ENCODE measurements around the gene ZBTB40.

Gene ZBTB40

GRCh38 chr1:22507587-22507986, 55.9 kb downstream of the ZBTB40 start:
- peak; percentile 38 for DNase-seq

DNA sequence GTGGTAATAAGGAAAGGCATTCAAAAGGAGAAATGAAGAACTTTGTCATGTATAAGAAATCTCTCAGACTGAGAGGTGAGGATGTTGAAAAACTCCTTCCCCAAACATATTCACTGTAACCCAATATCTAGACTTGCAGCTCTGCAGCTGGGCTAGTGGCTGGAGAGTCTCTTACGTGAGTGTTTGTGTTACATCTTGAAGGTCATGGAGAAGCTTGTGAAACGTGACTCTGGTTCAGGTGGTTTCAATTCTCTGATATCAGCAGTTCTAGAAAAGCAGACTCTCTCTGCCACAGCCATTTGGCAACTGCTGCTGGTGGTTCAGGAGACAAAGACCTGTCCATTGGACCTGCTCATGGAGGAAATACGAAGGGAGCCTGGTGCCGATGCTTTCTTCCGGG, 56.7 kb downstream of the ZBTB40 start:
- peak; percentile 68 for DNase-seq

GRCh38 chr1:22508991-22509390, 57.3 kb downstream of the ZBTB40 start:
- DNase-seq: no peak

DNA sequence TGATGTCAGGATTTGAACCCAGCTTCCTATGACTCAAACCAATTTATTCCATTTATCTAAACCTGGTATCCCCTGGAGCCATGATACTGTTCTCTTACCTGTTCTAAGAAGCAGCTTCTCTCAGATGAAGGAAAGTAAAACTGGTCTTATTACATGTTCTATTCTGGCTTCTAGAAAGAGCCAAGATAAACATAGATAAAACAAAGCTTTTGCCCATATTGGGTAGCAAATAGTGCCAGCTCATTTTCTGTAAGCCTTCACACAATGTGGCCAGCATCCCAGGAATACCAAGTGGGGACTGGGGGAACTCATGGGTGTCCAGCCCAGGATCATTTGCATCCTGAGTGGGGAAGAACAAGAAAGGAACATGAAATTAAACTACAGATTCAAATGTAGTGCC, 58.2 kb downstream of the ZBTB40 start:
- no peak for DNase-seq

GRCh38 chr1:22512873-22513272, 61.2 kb downstream of the ZBTB40 start:
- DNase-seq: no peak

GRCh38 chr1:22516906-22517571, 65.4 kb downstream of the ZBTB40 start:
- no peak for DNase-seq

- DNase-seq: no peak
Measured at GRCh38 chr1:22517956-22518355, 66.3 kb downstream of the ZBTB40 start.

DNA sequence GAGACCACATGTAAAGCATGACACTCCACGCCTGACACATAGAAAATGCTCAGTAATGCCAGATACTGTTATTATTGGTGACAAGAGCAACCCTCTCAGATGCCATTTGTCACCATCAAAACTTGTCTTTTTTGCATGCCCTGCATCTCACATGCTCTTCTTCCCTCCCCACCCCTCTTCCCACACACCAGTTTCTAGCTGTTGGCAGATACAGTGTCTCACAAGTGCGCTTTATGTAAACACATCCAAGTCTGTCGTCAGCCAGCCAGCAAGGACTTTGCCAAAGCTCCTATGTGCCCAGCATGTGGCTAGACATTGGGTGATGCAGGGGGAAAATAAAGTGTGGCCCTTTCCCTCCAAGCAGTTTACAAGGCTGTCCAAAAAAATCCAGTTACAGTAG, 66.7 kb downstream of the ZBTB40 start:
- DNase-seq: no peak

DNA sequence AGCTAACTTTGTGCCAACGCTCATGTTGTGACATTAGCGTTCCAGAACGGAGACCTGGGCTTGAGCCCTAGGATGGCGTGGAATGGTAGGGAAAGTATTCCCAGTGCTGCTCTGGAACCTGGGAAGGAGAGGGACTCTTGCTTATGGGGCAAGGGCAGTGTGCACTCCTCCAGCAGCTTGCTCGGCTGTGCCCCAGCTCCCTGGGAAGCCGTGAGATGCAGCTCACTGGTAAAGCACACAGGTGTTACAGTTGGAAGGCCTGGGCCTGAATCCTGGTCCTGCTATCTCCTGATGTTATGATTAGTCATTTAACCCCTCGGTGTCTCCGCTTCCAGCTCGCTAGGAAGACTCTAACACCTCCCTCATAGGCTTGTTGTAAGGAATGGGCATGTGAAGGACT, 69.2 kb downstream of the ZBTB40 start:
- DNase-seq: no peak

DNA sequence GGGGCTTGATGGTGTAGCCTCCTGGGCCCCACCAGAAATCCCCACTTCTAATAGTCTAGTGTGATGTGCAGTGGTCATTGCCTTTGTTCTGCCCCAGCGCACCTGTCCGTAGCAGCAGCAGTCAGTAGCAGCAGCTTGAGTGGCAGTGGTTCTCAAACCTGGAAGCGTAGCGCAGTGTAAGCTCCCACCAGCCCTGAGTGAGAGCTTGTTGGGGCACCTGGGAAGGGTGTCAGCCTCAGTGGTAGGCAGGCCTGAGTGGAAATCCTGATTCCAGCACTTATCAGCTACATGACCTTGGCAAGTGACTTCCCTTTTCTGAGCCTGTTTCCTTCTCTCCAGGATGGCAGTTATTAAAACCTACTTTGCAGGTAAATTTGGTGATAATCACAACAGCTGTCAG, 70.0 kb downstream of the ZBTB40 start:
- DNase-seq: no peak

GRCh38 chr1:22522221-22522743, 70.6 kb downstream of the ZBTB40 start:
- no peak for DNase-seq

DNA sequence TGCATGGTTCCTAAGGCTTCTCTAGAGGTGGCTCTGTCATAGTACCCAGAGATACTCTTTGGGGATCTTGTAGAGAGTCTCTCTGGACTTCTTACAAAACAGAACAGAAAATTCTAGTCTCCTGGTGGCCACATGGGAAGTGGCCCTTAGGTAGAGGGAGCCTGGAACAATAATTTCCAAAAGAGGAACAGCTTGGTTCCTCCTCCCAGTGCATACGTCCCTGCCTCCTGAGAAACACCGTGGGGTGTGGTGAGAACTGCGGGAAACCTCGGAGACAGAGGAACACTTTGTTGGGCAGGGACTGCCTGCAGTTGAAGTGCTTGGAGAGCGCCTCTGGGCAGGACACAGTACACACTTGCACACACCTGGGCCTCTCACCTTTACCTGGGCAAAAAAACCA, 72.8 kb downstream of the ZBTB40 start:
- no peak for DNase-seq

GRCh38 chr1:22525211-22525610, 73.6 kb downstream of the ZBTB40 start:
- DNase-seq: no peak

DNA sequence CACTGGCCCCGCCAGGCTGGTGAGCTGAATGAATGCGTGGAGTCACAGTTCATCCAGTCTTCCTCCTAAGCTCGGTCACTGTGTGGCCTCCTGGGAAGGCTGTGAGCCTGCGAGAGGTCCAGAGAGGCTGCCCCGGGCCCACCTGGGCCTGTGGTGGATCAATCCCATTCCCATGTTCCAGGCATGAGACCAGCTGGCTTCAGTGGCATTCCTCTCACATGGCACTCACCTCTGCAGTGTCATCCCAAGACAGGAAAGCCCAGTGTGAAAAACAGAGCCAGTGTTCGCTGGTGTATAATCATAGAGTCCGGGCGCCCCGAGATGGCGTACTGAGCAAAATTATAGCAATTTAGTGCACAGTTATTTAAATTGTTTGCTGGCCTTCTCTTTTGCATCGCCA, 74.0 kb downstream of the ZBTB40 start:
- DNase-seq: no peak

DNA sequence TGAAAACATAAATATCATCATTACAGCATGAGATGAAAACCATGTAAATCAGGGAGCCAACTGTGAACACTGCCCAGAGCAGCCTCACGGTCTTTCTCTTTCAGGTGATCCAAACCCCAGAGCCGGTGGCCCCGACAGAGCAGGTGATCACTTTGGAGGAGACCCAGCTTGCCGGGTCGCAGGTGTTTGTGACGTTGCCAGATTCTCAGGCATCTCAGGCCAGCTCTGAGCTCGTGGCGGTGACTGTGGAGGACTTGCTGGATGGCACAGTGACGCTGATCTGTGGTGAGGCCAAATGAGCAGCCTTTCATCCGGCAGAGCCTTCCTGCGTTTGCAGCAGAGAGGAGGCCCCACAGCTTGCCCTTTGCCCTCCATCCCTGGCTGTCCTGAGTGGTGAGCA, 74.4 kb downstream of the ZBTB40 start:
- DNase-seq: no peak

- no peak for DNase-seq
Measured at GRCh38 chr1:22526677-22527076, 75.0 kb downstream of the ZBTB40 start.

DNA sequence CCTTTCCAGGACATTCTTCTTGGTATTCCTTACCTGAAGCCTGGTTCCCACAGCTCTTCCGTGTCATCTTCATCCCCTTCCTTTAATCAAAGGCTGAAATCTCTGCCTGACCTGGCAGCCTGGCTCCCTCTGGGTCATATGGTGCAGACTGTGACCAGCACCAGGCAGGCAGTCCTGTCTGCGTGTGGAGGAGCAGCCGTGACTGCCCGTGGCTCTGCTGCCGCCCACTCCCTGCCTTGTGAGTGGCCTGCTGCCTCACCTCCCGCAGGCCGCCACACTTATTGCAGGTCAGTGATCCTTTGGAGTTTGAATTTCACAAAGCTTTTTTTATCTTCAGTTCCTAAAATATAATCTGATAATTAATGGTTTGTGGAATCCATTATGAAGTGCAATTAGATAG, 75.5 kb downstream of the ZBTB40 start:
- DNase-seq: no peak

- DNase-seq: peak; percentile 37
Measured at GRCh38 chr1:22527555-22528296, 76.1 kb downstream of the ZBTB40 start.

DNA sequence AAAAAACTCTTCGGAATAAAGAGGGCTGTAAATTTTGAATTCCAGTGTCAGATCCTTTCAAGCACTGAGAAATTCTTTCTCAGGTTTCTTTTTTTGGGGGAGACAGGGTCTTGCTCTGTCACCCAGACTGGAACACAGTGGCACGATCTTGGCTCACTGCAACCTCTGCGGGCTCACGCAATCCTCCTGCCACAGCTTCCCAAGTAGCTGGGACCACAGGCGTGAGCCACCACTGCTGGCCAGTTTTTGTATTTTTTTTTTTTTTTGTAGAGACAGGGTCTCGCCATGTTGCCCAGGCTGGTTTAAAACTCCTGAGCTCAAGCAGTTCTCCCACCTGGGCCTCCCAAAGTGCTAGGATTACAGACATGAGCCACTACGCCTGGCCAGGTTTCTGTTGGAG, 76.8 kb downstream of the ZBTB40 start:
- no peak for DNase-seq

DNA sequence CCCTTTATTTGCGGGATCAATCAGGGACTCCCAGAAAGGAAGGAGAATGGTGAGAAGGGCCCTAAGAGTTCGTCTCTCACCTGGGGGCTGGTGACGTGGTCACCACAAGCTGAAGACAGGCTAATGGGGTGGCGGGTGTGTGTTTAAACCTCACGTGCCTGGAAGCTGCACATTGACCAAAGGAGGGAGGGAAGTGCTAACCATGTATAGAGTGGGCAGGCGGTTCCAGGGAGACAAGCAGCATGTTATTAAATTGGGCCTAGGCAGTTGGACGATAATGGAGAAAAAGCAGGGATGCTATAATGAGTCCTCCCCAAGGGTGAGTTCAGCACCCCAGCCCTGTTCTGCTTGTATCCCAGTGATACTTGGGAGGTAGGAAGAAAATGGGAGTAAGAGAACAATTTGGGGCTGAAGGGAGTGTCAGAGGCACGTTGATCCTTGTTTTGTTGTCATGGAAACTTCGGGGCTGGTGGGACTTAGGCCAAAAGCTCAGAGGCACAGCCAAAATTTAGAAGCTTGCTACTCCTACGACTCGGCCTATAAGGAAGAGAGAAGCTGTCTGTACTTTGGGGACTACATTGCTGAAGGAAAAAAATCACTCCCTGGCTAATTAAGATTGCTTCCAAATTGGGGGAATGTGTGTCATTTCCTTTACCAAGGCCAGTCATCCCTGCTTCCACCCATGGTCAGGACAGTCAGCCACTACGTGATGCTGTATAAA, 78.4 kb downstream of the ZBTB40 start:
- DNase-seq: no peak

DNA sequence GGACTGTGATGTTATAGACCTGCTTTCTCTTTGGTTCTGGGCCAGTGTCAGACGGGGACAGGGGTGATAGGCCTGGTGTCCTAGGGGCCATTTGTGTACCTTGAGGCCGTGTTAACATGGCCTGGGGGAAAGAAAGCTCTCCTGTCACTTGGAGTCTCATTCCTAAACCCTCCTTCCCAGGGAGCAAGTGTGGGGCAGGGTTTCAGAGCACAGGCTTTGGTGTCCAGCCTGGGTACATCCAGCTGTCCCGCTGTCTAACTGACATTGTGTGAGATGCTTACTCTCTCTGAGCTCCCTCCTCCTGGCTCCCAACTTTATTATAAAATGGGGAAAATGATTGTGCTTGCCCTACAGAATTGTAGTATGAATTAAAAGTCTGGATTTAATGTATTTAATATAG, 79.1 kb downstream of the ZBTB40 start:
- no peak for DNase-seq

GRCh38 chr1:22531251-22531650, 79.6 kb downstream of the ZBTB40 start:
- no peak for DNase-seq

- DNase-seq: peak; percentile 73
Measured at GRCh38 chr1:22533244-22533895, 81.7 kb downstream of the ZBTB40 start.

All from DMS53 (cell line).